ENCODE measurements around the gene MAPT.

GRCh38 chr17:45904866-45905265, 10.5 kb downstream of the MAPT start:
- no peak for TF ChIP-seq CTCF (IDR thresholded peaks at IDR 0.05; ENCODE audit: borderline replicate concordance, extremely low read depth, low read length, poor library complexity, severe bottlenecking)
- TF ChIP-seq EZH2 (IDR thresholded peaks at IDR 0.05; ENCODE audit: borderline replicate concordance, low read depth, low read length, severe bottlenecking): no peak
